NCI-H1436 treated with DMSO at 0.1 percent for 48 hours (cell line): Measurements from ENCODE around the gene NEUROG1.
"Not testable (repeated sequence)": the region's sequence is repeated elsewhere in the genome, so short reads cannot be mapped to it uniquely, and the experiment has no call there.

Experiments
- DNase-seq: peaks from one replicate; lab custom pipeline; 2025; lab: John Stamatoyannopoulos, UW

NEUROG1 gene

DNA sequence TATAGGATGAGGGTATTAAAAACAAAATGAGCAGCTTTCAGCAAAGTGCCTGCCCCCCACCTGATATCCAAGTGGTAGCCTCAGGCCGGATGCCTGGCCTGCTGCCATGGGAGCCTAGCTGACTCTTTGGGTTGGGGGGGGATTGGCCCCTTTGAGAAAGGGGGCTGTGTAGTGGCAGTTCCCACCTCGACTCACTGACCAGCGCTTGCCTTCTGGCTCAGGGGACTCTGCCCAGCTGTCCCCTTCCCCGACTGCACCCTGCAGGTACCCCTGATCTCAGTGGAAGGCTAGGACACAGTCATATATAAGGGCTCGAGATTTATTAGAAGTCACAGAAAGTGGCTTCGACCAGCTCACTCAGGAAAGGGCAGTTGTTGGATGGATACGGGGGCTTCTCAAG lies 1.5 kb upstream of the NEUROG1 start:
- no peak for DNase-seq

DNA sequence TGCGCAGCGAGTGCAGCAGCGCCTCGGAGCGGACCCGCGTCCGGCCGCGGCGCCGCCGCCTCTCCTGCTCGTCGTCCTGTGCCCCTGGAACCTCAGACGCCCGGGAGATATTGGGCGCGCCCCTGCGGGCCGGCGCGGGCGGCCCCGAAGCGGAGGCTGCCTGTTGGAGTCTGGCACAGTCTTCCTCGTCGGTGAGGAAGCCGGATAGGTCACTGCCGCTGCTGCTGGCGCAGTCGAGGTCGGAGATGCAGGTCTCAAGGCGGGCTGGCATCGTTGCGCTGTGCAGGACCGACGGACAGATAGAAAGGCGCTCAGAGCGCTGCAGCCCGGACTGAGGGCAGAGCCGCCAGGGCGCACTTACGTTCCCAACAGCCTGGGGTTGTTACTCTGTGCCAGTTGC lies 344 bp downstream of the NEUROG1 start:
- DNase-seq = no peak

DNA sequence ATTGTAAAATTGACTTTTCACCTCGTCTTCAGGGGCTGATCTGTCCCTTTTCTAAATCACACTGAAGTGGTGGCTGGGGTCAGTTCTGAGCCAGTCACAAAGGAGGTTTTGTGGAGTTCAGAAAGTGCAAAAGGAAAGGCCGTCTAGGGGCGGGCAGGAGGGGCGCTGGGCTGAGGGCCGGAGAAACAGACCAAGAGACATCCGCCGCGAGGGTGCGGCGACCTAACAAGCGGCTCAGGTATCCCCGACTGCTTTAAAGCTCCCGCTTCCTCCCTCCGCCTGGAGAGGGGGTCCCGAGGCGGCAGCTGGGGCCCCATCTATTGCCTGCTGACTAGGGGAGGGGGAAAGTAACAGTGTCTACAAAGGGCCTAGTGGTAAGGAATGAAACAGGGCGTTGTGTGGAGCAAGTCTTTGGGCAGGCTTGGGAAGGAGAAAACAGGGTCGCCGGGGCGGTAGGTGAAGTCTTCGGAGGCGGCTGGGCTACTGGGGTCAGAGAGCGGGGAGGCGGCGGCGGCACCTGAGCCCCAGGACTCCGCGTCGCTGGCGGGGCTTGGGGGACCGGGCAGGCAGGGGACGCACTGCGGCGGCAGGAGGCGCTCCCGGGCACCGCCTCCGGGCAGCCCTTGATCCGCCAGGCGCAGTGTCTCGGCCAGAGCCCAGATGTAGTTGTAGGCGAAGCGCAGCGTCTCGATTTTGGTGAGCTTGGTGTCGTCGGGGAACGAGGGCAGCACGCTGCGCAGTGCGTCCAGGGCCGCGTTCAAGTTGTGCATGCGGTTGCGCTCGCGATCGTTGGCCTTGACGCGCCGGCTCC lies 950 bp downstream of the NEUROG1 start:
- no peak for DNase-seq

DNA sequence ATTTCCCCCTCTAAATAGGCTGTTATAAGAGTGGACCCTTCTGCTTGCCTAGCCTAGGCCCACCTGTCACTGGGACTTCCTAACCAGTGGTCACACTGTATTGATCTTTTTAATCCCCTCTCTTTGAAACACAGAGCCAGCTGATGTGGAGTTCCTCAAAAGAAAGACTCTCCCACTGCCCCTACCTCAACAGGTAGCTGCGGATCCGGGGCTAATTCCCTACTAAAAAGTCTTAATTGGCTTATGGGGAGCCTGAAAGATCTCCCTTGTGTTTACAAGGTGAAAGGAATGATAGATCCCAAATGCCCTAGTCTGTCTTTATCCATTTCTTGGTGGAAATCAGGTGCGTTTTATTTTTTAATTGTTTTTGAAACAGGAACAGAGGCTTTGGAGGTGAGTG lies 2.0 kb downstream of the NEUROG1 start:
- DNase-seq = no peak

DNA sequence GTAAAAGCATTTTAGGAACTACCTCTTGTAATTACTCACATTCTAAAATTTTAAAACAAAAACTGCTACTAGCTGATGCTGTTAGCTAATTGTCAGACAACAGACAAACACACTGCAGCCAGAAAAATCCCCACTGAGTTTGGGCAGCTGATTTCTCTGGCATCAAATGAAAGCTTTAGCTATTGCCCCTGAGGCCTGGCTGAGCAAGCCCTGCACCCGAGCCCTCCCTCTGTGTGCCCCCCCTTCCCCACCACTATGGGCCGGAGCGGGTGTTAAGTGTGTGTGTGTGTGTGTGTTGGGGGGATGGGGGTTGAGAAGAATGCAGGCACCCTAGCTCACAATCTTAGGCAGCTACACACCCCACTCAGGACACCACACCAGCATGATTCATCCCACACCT lies 2.4 kb downstream of the NEUROG1 start:
- no peak for DNase-seq

DNA sequence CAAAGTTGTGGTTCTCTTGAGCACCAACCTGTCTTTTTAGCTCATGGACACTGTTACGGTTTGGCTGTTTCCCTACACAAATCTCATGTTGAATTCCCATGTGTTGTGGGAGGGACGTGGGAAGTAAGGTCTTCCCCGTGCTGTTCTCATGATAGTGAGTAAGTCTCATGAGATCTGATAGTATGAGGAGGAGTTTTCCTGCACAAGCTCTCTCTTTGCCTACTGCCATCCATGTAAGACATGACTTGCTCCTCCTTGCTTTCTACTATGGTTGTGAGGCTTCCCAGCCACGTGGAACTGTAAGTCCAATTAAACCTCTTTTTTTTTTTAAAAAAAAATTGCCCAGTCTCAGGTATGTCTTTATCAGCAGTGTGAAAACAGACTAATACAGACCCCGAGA lies 6.2 kb downstream of the NEUROG1 start:
- DNase-seq = not testable (repeated sequence)

DNA sequence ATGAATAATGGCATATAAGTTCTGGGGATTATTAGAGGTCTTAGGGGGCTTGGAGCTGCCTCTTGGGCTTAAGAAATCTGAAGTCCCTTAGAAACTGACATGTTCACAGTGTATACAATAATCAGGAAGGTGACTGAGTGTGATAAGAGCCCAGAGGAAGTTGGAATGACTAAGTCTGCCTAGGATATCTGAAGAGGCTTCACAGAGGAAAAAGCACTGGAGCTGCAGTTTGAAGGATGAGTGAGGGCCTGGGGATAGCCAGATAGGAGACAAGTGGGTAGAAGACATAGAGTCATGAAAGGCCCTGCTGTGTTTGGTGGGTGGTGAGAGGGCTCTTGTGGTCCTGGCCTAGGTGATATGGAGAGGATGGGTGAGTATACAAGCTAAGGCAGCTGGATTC lies 8.8 kb downstream of the NEUROG1 start:
- DNase-seq = no peak

DNA sequence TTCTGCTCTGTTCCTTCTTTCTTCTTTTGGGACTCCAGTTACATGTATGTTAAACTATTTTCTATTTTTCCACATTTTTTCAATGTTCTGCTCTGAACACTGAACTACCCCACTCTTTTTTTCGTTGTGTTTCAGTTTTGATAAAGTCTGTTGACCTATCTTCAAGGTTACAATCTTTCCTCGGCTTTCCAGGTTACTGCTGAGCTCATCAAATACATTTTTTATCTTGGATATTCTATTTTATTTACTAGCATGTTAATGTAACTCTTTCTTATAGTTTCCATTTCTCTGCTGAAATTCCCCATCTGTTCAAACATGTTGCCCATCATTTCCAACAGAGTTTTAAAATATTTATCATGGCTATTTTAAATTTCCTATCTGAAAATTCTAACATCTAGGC lies 13.8 kb downstream of the NEUROG1 start:
- DNase-seq = no peak

DNA sequence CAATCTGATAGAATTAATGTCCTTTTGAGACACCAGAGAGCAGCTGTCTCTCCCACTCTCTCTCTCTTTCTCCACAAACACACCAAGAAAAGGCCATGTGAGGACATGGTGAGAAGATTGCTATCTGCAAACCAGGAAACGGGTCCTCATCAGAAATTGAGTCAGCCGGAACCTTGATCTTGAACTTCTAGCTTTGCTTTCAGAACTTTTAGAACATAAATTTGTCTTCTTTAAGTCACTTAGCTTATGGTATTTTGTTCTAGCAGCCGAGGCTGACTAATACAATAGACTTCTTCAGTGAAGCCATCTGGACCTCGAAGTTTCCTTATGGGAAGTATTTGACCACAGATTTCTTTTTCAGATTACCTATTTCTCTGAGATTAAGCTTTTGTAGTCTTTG lies 18.1 kb downstream of the NEUROG1 start:
- DNase-seq = no peak

DNA sequence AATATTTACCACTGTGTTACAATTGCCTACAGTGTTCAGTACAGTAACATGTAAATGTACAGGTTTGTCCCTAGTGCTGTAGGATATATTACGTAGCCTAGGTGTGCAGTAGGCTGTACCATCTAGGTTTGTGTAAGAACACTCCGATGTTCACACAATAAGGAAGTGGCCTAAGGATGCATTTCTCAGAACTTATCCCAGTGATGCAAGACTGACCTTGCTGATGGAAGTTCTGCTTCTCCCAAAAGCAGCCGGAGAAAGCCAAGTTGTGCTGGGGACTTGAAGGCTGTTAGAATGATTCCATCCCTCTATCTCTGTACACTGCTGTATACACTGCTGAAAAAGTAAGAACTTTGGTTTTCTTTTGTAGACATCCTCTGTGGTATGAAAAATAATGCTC lies 21.6 kb downstream of the NEUROG1 start:
- DNase-seq = no peak

DNA sequence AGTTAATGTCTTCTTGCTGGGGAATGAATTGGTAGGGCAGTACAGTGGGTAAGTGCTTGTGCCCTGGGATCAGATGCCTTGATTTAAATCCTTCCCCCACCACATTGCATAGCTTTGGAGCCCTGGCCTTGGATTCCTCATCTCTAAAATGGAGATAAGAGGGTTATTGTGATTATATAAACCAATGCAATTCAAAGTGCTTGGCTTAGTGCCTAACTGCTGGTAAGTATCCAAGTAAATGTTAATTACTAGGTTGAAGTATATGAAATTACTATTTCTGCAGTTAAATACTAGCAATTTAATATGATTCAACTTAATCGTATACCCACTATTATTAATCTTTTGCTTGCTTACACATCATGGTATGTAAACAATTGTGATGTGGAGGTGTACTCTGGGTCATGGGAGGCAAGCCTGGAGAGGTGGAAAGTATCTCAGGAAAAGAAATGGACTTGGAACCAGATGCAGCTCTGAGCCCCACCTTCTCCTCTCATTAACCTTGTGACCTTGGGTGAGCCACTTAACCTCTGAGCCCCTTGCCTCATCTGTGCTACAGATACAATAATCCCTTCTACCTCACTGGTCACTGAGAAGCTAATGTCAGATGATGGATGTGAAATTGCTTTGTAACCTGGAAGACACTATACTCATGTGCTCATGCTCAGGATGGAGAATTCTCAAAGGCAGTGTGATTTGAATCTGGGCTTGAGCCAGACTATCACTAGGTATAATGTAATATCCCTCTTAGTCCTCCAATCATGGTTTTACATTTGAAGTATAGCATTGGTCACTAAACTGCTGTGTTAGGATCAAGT lies 23.8 kb downstream of the NEUROG1 start:
- no peak for DNase-seq

DNA sequence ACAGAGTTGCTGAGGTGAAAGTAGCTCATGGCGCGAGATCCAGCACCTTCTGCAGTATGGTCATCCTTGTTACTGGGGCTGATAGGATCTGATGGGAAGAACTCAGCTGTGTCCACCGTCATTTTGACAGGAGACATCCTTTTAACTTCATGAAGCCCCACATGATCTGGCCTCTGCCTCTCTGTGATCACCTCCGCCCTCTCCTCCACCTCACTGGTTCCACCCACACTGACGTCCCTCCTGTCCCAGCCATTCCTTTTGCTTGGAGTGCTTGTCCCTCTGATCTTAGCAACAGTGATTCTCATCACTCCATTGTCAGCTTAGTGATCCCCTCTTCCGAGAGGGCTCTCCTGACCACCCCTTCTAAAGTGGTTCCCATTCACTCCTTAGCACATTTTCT lies 25.8 kb downstream of the NEUROG1 start:
- no peak for DNase-seq

DNA sequence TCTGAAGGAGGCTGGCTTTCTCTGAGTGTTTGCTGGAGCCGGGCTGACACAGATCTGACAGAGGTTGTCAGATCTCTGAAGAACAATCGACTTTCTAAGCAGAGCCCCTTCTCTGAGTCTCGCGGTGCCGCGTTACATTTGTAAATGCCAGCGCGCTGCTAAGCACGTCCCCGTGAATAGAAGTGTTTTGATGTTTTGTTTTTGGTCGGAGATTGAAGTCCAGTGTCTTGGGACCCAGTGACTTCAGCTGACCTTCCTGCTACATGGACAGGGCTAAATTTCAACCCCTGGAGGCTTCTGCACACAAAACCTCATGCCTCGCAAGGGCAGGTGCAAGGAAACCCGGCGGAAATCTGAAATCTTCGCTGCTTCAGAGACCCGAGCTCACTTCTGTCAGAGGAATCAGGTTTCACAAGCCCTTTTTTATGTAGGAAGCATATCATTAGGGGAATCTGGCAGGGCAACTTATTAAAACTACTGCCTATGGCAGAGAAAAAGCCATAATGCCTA lies 27.2 kb downstream of the NEUROG1 start:
- peak; percentile 17 for DNase-seq

DNA sequence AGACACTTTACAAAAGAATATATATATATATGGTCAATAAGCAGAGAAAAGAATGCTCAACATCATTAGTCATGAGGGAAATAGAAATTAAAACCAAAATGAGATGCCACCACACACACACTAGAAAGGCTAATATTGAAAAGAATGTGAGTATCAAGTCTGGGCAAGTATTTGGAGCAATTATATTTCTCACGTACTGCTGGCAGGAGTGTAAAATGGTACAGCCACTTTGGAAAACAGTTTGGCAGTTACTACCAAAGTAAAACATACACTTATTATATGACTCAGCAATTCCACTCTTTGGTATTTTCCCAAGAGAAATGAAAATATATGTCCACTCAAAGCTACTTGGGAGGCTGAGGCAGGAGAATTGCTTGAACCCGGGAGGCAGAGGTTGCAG lies 29.8 kb downstream of the NEUROG1 start:
- DNase-seq = no peak

DNA sequence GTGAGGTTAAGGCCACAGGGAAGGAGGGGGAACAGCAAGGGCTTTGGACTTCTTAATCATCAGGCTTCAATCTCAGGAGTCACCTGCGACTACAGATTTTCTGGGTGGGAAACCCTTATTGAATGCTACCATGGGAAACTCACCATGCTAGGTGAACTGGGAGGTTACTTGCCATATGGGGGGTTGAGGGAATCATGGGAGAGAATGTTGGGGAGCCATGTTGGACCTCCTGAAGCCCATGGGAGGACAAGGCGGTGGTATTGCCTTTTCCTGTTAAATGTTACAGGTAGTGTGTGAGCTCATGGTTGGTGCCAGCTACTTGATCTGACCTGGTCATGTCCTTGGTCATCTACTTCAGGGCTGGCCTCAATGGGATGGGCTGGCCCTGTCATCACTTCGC lies 31.4 kb downstream of the NEUROG1 start:
- DNase-seq = no peak

DNA sequence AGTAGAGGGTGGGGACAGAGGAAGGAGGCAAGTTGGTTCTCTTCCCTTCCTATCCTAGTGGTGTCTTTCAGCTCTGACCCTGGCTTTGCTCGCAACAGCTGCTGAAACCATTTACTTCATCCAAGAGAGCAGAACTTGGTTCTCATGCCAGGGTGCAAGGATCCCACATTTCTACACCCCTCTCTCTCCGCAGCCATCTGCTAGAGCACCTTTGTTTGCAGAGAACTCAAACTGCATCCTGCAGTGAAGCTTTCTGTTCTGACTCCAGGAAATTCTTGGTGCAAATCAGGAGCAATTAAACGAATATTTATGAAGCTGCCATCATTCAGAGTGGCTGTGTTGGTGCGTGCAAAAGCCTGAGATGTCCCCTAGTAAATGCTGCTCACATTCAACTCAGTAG lies 31.9 kb downstream of the NEUROG1 start:
- DNase-seq = no peak

DNA sequence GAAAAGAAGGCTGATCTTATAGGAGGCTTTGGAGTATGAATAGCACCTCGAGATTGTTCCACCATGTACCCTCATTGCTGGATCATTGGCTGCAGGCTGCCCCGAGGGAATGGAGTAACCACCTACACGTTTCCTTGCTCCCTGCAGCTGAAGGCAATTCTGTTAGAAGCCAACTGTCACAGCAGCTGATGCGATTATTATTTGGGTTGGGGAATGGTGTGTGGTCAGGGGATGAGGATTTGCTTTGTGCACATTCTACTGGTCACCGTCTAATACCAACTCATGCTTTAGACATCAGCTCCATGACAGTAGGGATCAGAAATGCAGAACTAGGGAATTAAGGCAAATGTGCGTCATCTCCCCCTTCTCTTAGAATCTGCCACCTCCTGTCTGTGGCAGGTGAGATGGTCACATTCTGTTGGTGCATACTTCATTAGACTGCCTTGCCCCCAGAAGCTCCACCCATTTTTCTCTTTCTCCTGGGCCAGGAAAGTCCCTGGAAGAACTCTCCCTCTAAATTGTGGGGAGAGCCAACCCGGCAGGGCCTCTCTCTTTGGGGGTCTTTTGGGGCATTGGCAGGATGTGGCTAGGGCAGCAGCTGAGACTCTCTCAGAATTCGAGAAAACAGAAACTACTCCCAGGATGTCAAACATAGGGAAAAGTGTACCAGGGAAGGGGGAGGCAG lies 32.8 kb downstream of the NEUROG1 start:
- no peak for DNase-seq

DNA sequence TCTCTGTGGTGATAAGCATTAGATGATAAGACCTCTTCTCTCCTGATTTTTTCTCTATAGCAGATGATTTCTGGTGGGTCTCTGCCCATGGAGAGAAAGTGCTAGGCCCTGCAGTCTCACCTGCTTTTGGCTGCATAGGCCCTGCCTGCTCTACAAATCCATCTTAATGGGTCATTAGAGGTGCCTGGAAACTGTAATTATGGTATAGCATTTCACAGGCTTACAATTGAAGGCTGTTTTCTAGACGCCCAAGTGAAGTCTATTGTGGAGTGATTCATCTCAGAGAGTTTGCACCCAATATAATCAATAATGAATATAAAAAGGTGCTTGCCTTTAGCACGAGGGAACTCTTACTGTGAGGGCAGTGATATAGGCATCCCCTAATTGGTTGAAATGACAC lies 33.8 kb downstream of the NEUROG1 start:
- peak; percentile 74 for DNase-seq

DNA sequence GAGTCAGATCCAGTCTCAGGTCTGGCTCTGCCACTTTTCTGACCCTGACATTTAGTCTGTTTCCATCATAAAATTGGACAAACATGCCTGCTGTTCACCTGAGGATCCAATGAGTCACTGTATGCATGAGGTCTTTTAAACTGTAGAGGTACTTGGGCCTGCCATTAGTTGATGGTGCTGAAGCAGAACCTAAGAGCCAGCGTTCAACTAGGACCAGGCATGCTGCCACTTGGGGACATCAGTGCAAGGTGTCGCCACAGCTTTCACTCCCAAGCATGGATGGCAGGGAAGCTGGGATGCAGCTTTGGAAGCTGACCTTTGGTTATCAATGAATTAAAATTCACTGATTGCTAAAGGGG lies 37.1 kb downstream of the NEUROG1 start:
- no peak for DNase-seq

DNA sequence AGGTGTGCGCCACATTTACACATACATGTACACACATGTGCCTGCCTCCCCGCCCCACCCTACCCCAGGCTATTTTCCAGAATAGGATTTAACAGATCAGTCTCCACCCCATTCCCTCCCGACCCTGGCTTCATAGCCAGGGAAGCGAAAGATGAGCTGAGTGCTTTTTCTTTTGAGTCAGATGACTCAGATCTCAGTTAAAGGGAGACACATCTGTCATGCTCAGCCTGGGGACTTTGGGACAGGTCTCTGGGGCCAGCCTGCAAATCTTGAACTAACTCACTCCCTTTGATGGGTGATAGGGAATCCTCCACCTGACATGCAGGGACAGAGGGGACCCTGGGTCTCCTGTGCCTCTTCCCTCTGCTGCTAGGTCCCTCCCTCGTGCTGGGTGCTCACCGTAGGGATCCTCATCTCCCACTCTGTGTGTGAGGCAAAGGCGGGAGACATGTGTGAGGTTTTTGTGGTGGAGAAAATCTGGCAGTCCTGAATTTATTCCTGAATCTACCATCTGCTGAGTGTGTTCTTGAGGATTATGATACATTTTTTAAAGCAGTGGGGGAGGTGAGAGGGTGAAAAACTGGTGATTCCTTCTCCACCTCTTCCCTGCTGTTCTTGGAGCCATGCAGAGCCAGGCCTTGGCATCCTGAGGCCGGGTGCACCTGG lies 37.7 kb downstream of the NEUROG1 start:
- DNase-seq = no peak

DNA sequence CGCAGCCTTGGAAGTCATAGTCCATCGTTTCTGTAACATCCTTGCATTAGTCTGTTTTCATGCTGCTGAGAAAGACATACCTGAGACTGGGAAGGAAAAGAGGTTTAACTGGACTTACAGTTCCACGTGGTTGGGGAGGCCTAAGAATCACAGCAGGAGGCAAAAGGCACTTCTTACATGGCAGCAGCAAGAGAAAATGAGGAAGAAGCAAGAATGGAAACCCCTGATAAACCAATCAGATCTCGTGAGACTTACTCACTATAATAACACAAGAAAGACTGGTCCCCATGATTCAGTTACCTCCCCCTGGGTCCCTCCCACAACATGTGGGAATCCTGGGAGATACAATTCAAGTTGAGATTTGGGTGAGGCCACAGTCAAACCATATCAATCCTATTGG lies 40.2 kb downstream of the NEUROG1 start:
- DNase-seq = not testable (repeated sequence)

DNA sequence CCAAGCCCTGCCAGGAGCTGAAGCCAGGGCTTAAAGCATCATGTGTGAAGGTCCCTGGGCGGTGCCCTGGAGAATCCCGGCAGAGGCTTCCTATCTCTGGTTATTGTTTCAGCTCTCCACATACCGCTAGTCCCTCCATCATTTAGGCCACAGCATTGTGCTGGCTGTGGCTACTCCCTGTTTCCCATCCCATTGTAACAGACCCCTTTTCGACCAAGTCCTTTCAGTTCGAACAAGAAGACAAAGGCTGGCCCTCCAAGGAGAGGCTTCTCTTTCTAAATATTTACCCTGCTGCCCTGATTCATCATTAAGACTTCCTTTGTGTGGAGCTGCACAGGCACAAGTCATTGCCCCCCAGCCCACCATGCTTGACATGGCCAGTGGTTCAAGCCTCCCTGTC lies 41.6 kb downstream of the NEUROG1 start:
- DNase-seq = no peak
